Stimulated activated CD8-positive, alpha-beta memory T cell treated with anti-CD3 and anti-CD28 coated beads, Interleukin-7, amount 100 ng/mL, for 24 hours (primary cell): ENCODE measurements around the gene CEACAM8.
"Not testable (repeated sequence)": the region's sequence is repeated elsewhere in the genome, so short reads cannot be mapped to it uniquely, and the experiment has no call there.

ENCODE experiments used
- DNase-seq: peaks from one replicate; pipeline ENCODE4 v3.0.0-alpha.2; 2020; ENCODE audit warnings: low read depth

Gene CEACAM8

GRCh38 chr19:42594617-42595489 is at the start of gene CEACAM8:
Gene CEACAM8, minus strand, starts transcription at chr19:42594924. Its CDS starts 96 bp downstream, at chr19:42594828.
- DNase-seq, result no peak

GRCh38 chr19:42639324-42640092 is 44.8 kb upstream of the CEACAM8 start:
- DNase-seq, result not testable (repeated sequence)

- DNase-seq, result no peak
Observed at GRCh38 chr19:42635233-42635539, 40.5 kb upstream of the CEACAM8 start.

GRCh38 chr19:42634409-42635232 is 39.9 kb upstream of the CEACAM8 start:
- peak; percentile 11 for DNase-seq

GRCh38 chr19:42629191-42629590 is 34.5 kb upstream of the CEACAM8 start:
- DNase-seq, result no peak

- no peak for DNase-seq
Observed at GRCh38 chr19:42628411-42629140, 33.9 kb upstream of the CEACAM8 start.

GRCh38 chr19:42627916-42628315 is 33.2 kb upstream of the CEACAM8 start:
- no peak for DNase-seq

- no peak for DNase-seq
Observed at GRCh38 chr19:42626181-42626580, 31.5 kb upstream of the CEACAM8 start.

- no peak for DNase-seq
Observed at GRCh38 chr19:42619271-42619670, 24.5 kb upstream of the CEACAM8 start.

GRCh38 chr19:42613666-42614065 is 18.9 kb upstream of the CEACAM8 start:
- no peak for DNase-seq

GRCh38 chr19:42610401-42610915 is 15.7 kb upstream of the CEACAM8 start:
- DNase-seq, result not testable (repeated sequence)

GRCh38 chr19:42606660-42607351 is 12.1 kb upstream of the CEACAM8 start:
- DNase-seq, result peak; percentile 20

- DNase-seq, result peak; percentile 5
Observed at GRCh38 chr19:42601811-42602443, 7.2 kb upstream of the CEACAM8 start.

GRCh38 chr19:42596391-42597072 is 1.8 kb upstream of the CEACAM8 start:
- peak; percentile 19 for DNase-seq

- DNase-seq, result no peak
Observed at GRCh38 chr19:42595550-42596172, 937 bp upstream of the CEACAM8 start.

GRCh38 chr19:42589792-42590191 is 4.9 kb downstream of the CEACAM8 start:
- DNase-seq, result no peak

- no peak for DNase-seq
Observed at GRCh38 chr19:42584466-42584865, 10.3 kb downstream of the CEACAM8 start.

GRCh38 chr19:42577016-42577415 is 17.7 kb downstream of the CEACAM8 start:
- no peak for DNase-seq

- DNase-seq, result no peak
Observed at GRCh38 chr19:42576241-42576640, 18.5 kb downstream of the CEACAM8 start.
